ENCODE results near the gene MFAP1. TPM values are rescaled to one million over a fixed set of nuclear protein-coding genes. Genes with fewer than 3 reads are reported as not detected.

The MFAP1 gene
- total RNA-seq, 2 donors from 2014 or later, result 16.4 to 20.0 TPM

GRCh38 chr15:43792761-43793476, 31.6 kb downstream of the MFAP1 start:
- ATAC-seq (peak; percentile 50), DNase-seq (peak; percentile 52 to 64)
- intact Hi-C loops (cut with DNase I, micrococcal nuclease), result no loop called here

GRCh38 chr15:43791993-43792760, 32.3 kb downstream of the MFAP1 start, which contains the start of gene SERF2:
Gene SERF2, plus strand, starts transcription at chr15:43792320. Its CDS starts 57 bp downstream, at chr15:43792377.
- ATAC-seq, result peak; percentile 86
- DNase-seq, result peak; percentile 100
- intact Hi-C loops (cut with DNase I, micrococcal nuclease), result no loop called here

- intact Hi-C loops (cut with DNase I, micrococcal nuclease), result no loop called here
- ATAC-seq, result no peak
- DNase-seq, result no peak
Measured at GRCh38 chr15:43789409-43789808, 35.1 kb downstream of the MFAP1 start.

GRCh38 chr15:43779016-43779415, 45.5 kb downstream of the MFAP1 start:
- ATAC-seq (no peak), DNase-seq (no peak)
- intact Hi-C loops (cut with DNase I, micrococcal nuclease), result no loop called here

GRCh38 chr15:43777267-43777914, 47.1 kb downstream of the MFAP1 start:
- ATAC-seq, result peak; percentile 58
- intact Hi-C loops (cut with DNase I, micrococcal nuclease), result no loop called here

GRCh38 chr15:43776718-43777266, 47.7 kb downstream of the MFAP1 start, which contains the start of gene ELL3:
Gene ELL3, minus strand, starts transcription at chr15:43776966. Its CDS starts 65 bp downstream, at chr15:43776901.
- DNase-seq (peak; percentile 86 to 90), ATAC-seq (peak; percentile 78)
- intact Hi-C loops (cut with DNase I, micrococcal nuclease), result no loop called here

More at GRCh38 chr15:43777267-43777914, 47.1 kb downstream of the MFAP1 start:
- DNase-seq, result peak; percentile 84 to 88

GRCh38 chr15:43776101-43776717, 48.3 kb downstream of the MFAP1 start:
- intact Hi-C loops (cut with DNase I, micrococcal nuclease), result no loop called here
- peak; percentile 24 for ATAC-seq

GRCh38 chr15:43775411-43775965, 49.0 kb downstream of the MFAP1 start:
- DNase-seq (peak; percentile 82 to 90), ATAC-seq (peak; percentile 73)
- intact Hi-C loops (cut with DNase I, micrococcal nuclease), result no loop called here

More at GRCh38 chr15:43776101-43776717, 48.3 kb downstream of the MFAP1 start:
- DNase-seq, result peak; percentile 58 to 77

GRCh38 chr15:43774062-43774461, 50.4 kb downstream of the MFAP1 start:
- intact Hi-C loops (cut with DNase I, micrococcal nuclease), result no loop called here

GRCh38 chr15:43772624-43773023, 51.9 kb downstream of the MFAP1 start:
- DNase-seq, result no peak
- ATAC-seq, result no peak
- intact Hi-C loops (cut with DNase I, micrococcal nuclease), result no loop called here

More at GRCh38 chr15:43774062-43774461, 50.4 kb downstream of the MFAP1 start:
- ATAC-seq (no peak), DNase-seq (no peak)

- intact Hi-C loops (cut with DNase I, micrococcal nuclease), result no loop called here
- ATAC-seq (peak; percentile 4), DNase-seq (no peak)
Measured at GRCh38 chr15:43771816-43772215, 52.7 kb downstream of the MFAP1 start.

GRCh38 chr15:43769584-43770228, 54.8 kb downstream of the MFAP1 start:
- DNase-seq, result peak in 1 of 2 donors; percentile 74
- intact Hi-C loops (cut with DNase I, micrococcal nuclease), result no loop called here
- ATAC-seq, result peak; percentile 59

- no peak for ATAC-seq
- DNase-seq, result no peak
- intact Hi-C loops (cut with DNase I, micrococcal nuclease), result no loop called here
Measured at GRCh38 chr15:43763819-43764446, 60.6 kb downstream of the MFAP1 start.

GRCh38 chr15:43762824-43763223, 61.7 kb downstream of the MFAP1 start:
- ATAC-seq, result no peak
- intact Hi-C loops (cut with DNase I, micrococcal nuclease), result no loop called here
- no peak for DNase-seq

Measured in left colon (tissue), 2 donors.